Tibial artery (tissue), 4 donors: ENCODE data around the gene CCNB1.

ENCODE experiments used
- DNase-seq, 2 donors: peaks; one replicate each; pipeline ENCODE4 v3.0.0-alpha.2; 2019
- H3K27ac ChIP-seq, 2 donors: fragments of 200-600 bp; sonication (generic) in 1 of 2; 1 replicate in 1 of 2; 2 replicates in 1 of 2; pipeline ENCODE4 v1.5.1; 2018 to 2019; ENCODE audit warnings: mild to moderate bottlenecking in 1 of 2
- H3K27me3 ChIP-seq, 2 donors: fragments of 200-600 bp; sonication (generic) in 1 of 2; one replicate each; pipeline versions ENCODE4 v1.5.1 to v1.6.0; 2016 to 2019
- H3K36me3 ChIP-seq, 3 donors: fragments of 200-600 bp; sonication (generic) in 2 of 3; one replicate each; pipeline ENCODE4 v1.5.1; 2016 to 2019; ENCODE audit warnings: mild to moderate bottlenecking in 2 of 3
- H3K4me1 ChIP-seq, 4 donors: fragments of 200-600 bp; sonication (generic) in 2 of 4; 1 replicate in 3 of 4; 2 replicates in 1 of 4; pipeline ENCODE4 v1.5.1; 2016 to 2019
- H3K4me3 ChIP-seq, 2 donors: fragments of 200-600 bp; sonication (generic) in 1 of 2; 1 replicate in 1 of 2; 2 replicates in 1 of 2; pipeline ENCODE4 v1.5.1; 2018 to 2019; ENCODE audit warnings: mild to moderate bottlenecking in 2 of 2
- H3K9me3 ChIP-seq, 3 donors: fragments of 200-600 bp; sonication (generic) in 1 of 3; one replicate each; pipeline ENCODE4 v1.5.1; 2016 to 2019
- CTCF ChIP-seq, 2 experiments: fragments of 200-600 bp in 1 of 2; fragments of 450-650 bp in 1 of 2; IDR thresholded peaks; one replicate each; pipeline ENCODE4 v1.5.1; 2017 to 2019; ENCODE audit warnings: antibody characterized with exemption in 2 of 2, mild to moderate bottlenecking in 1 of 2, moderate library complexity in 1 of 2
- intact Hi-C: fragments of 100-400 bp; cut with DNase I; formaldehyde crosslinking; loops from one replicate; pipeline ENCODE4 v1.15.0; 2023; ENCODE audit warnings: low total_unique reads

Gene CCNB1

GRCh38 chr5:69148981-69149675, 17.8 kb upstream of the CCNB1 start:
- intact Hi-C loops: no loop called here
- TF ChIP-seq CTCF (IDR thresholded peaks at IDR 0.05): no peak
- no peaks in the 10 kb centered on the region for H3K27me3 ChIP-seq

GRCh38 chr5:69149676-69150010, 17.3 kb upstream of the CCNB1 start:
- TF ChIP-seq CTCF (IDR thresholded peaks at IDR 0.05): no peak
- Histone ChIP-seq H3K4me3 (no peak overlapping the region), H3K9me3 (no peaks in the 10 kb centered on the region), H3K27me3 (no peaks in the 10 kb centered on the region), H3K4me1 (no peaks in the 10 kb centered on the region), H3K36me3 (no peaks in the 10 kb centered on the region), H3K27ac (no peak overlapping the region)
- intact Hi-C loops: no loop called here
- no peak for DNase-seq

More at GRCh38 chr5:69148981-69149675, 17.8 kb upstream of the CCNB1 start:
- H3K36me3 ChIP-seq: no peaks in the 10 kb centered on the region
- no peak overlapping the region for H3K27ac ChIP-seq
- H3K4me1 ChIP-seq: no peaks in the 10 kb centered on the region
- DNase-seq: no peak
- no peak overlapping the region for H3K4me3 ChIP-seq
- H3K9me3 ChIP-seq: no peaks in the 10 kb centered on the region

GRCh38 chr5:69152731-69153130, 14.2 kb upstream of the CCNB1 start:
- no peaks in the 10 kb centered on the region for H3K9me3 ChIP-seq
- no peak for DNase-seq
- no peak overlapping the region for H3K27ac ChIP-seq
- no peaks in the 10 kb centered on the region for H3K27me3 ChIP-seq
- no peaks in the 10 kb centered on the region for H3K4me1 ChIP-seq
- no peak for TF ChIP-seq CTCF (IDR thresholded peaks at IDR 0.05)
- intact Hi-C loops: no loop called here
- H3K36me3 ChIP-seq: no peaks in the 10 kb centered on the region
- H3K4me3 ChIP-seq: no peak overlapping the region

- Histone ChIP-seq H3K27me3 (no peaks in the 10 kb centered on the region), H3K4me1 (no peaks in the 10 kb centered on the region), H3K27ac (no peak overlapping the region), H3K9me3 (no peaks in the 10 kb centered on the region), H3K4me3 (no peak overlapping the region), H3K36me3 (no peaks in the 10 kb centered on the region)
- DNase-seq: no peak
- no peak for TF ChIP-seq CTCF (IDR thresholded peaks at IDR 0.05)
- intact Hi-C loops: no loop called here
Measured at GRCh38 chr5:69156456-69156855, 10.5 kb upstream of the CCNB1 start.

GRCh38 chr5:69158039-69158438, 8.9 kb upstream of the CCNB1 start:
- Histone ChIP-seq H3K4me1 (no peaks in the 10 kb centered on the region), H3K27ac (no peak overlapping the region), H3K36me3 (no peaks in the 10 kb centered on the region), H3K4me3 (no peak overlapping the region), H3K9me3 (no peaks in the 10 kb centered on the region), H3K27me3 (no peaks in the 10 kb centered on the region)
- TF ChIP-seq CTCF (IDR thresholded peaks at IDR 0.05): no peak
- intact Hi-C loops: no loop called here
- DNase-seq: no peak

- Histone ChIP-seq H3K27ac (no peak overlapping the region), H3K27me3 (no peaks in the 10 kb centered on the region), H3K9me3 (no peaks in the 10 kb centered on the region), H3K4me3 (no peak overlapping the region), H3K36me3 (no peaks in the 10 kb centered on the region), H3K4me1 (no peaks in the 10 kb centered on the region)
- DNase-seq: no peak
- intact Hi-C loops: no loop called here
- TF ChIP-seq CTCF (IDR thresholded peaks at IDR 0.05): no peak
Measured at GRCh38 chr5:69160651-69161050, 6.3 kb upstream of the CCNB1 start.
